Endothelial cell (in vitro differentiated cells): ENCODE results near the gene TCF20. TPM values are rescaled to one million over a fixed set of nuclear protein-coding genes. Genes with fewer than 3 reads are reported as not detected.

Experiments used
- DNase-seq: peaks from one replicate; pipeline ENCODE4 v3.0.0; 2021; ENCODE audit warnings: low spot score
- H3K27ac Mint-ChIP-seq: one replicate; pipeline ENCODE4 v1.8.0; 2021; ENCODE audit warnings: mixed read lengths, inconsistent platforms; ENCODE audit not compliant: unreplicated experiment
- H3K27me3 Mint-ChIP-seq: one replicate; pipeline ENCODE4 v1.8.0; 2021; ENCODE audit warnings: mild to moderate bottlenecking, moderate library complexity, mixed read lengths, inconsistent platforms; ENCODE audit not compliant: unreplicated experiment
- H3K36me3 Mint-ChIP-seq: one replicate; pipeline ENCODE4 v1.8.0; 2021; ENCODE audit warnings: mild to moderate bottlenecking, low read depth, mixed read lengths, inconsistent platforms; ENCODE audit not compliant: unreplicated experiment
- H3K4me1 Mint-ChIP-seq: one replicate; pipeline ENCODE4 v1.8.0; 2021; ENCODE audit warnings: mild to moderate bottlenecking, mixed read lengths, inconsistent platforms; ENCODE audit not compliant: unreplicated experiment
- H3K4me3 Mint-ChIP-seq: one replicate; pipeline ENCODE4 v1.8.0; 2021; ENCODE audit warnings: mild to moderate bottlenecking, mixed read lengths, inconsistent platforms; ENCODE audit not compliant: unreplicated experiment
- H3K9me3 Mint-ChIP-seq: one replicate; pipeline ENCODE4 v1.8.0; 2021; ENCODE audit warnings: mixed read lengths, inconsistent platforms; ENCODE audit not compliant: unreplicated experiment
- total RNA-seq: library from RNA; stranded (reverse); fragmentation: NEBNext Ultra II Directional; extraction: Animal tissue kit (Norgen Biotek cat#: 25700); gene quantifications from one replicate; pipeline ENCODE4 v1.2.1, GENCODE V29; 2021; ENCODE audit not compliant: unreplicated experiment
- TF ChIP-seq, protein P1 (sequence below): fragments of 200-600 bp; sonication (generic); IDR thresholded peaks from one replicate; pipeline ENCODE4 v1.5.0; 2021; ENCODE audit warnings: antibody characterized with exemption; ENCODE audit not compliant: unreplicated experiment

Gene TCF20
- total RNA-seq, 1 donor from 2014 or later, result 63.6 TPM

DNA sequence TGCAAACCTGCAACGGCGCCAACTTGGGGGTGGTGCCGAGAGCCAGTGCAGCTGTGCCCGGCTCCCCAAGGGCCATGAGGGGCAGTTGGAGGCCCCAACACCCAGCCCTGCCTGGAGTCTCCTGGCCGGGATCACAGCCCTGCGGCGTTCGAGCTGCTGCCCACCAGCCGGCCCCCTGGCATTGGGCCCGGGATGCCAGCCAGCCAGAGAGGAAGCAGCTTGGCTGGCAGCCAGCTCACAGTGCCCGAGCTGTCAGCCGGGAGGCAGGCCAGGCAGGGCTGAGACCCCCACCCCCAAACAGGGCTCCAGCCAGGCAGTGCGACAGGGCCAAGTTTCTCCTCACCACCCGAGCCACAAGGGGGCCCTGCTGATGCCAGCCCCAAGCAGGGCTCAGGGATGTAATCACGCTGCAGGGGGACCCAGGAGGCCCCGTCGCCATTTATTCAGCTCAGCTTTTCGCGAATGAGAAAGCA lies 26.0 kb upstream of the TCF20 start:
- Mint-ChIP-seq H3K27me3 (peaks cover 12% of the 10 kb centered on the region), H3K36me3 (no peaks in the 10 kb centered on the region), H3K27ac (no peak overlapping the region), H3K4me1 (peaks cover 16% of the 10 kb centered on the region), H3K4me3 (no peak overlapping the region), H3K9me3 (no peaks in the 10 kb centered on the region)
- DNase-seq, result no peak
- TF ChIP-seq, protein P1, sequence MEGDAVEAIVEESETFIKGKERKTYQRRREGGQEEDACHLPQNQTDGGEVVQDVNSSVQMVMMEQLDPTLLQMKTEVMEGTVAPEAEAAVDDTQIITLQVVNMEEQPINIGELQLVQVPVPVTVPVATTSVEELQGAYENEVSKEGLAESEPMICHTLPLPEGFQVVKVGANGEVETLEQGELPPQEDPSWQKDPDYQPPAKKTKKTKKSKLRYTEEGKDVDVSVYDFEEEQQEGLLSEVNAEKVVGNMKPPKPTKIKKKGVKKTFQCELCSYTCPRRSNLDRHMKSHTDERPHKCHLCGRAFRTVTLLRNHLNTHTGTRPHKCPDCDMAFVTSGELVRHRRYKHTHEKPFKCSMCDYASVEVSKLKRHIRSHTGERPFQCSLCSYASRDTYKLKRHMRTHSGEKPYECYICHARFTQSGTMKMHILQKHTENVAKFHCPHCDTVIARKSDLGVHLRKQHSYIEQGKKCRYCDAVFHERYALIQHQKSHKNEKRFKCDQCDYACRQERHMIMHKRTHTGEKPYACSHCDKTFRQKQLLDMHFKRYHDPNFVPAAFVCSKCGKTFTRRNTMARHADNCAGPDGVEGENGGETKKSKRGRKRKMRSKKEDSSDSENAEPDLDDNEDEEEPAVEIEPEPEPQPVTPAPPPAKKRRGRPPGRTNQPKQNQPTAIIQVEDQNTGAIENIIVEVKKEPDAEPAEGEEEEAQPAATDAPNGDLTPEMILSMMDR, result no peak

DNA sequence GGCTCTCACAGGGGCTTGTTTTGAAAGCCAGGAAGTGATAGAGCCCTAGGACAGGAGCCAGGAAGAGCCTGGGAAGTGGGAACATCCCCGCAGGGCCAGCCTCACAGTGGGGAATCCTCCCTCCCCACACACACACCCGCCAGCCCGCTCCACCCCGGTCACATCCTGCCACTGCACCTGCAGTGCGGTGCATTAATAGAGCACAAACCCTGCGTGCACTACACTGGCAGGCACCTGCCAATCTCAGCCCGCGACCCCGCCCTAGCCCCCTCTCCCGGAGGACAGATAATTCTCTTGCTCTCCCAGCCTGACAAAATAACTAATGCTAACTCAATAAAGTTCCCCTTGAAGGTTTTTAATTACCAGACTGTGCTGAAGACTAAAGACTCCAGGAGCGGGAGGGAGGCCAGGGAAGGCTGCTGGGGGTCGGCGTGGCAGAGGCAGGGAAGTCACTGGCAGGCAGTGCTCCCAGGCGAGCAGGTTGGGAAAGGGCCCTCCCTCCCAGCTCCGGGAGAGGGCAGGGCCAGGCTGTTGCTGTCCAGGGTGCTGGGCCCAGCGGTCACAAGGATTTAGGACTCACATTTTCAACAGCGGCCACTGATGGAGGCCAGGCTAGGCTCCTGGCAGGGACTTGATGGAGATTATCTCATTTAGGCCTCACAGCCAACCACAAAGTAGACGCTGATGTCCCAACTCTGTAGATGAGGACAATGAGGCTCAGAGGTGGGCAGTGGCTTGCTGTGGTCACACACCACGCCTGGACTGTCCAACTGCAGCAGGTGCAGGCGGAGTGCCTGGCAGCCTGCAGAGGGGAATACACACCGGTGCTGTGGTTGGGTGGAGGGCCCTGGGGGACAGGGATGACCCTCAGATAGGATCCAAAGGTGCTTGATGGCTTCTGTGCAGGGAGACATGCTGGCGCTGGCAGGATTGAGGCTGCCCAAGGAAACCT lies 23.9 kb upstream of the TCF20 start:
- Mint-ChIP-seq H3K27me3 (peaks cover 4% of the 10 kb centered on the region), H3K36me3 (no peaks in the 10 kb centered on the region), H3K9me3 (no peaks in the 10 kb centered on the region), H3K4me3 (no peak overlapping the region), H3K27ac (no peak overlapping the region), H3K4me1 (peaks cover 4% of the 10 kb centered on the region)
- DNase-seq, result peak; percentile 85
- TF ChIP-seq, protein P1, result no peak

DNA sequence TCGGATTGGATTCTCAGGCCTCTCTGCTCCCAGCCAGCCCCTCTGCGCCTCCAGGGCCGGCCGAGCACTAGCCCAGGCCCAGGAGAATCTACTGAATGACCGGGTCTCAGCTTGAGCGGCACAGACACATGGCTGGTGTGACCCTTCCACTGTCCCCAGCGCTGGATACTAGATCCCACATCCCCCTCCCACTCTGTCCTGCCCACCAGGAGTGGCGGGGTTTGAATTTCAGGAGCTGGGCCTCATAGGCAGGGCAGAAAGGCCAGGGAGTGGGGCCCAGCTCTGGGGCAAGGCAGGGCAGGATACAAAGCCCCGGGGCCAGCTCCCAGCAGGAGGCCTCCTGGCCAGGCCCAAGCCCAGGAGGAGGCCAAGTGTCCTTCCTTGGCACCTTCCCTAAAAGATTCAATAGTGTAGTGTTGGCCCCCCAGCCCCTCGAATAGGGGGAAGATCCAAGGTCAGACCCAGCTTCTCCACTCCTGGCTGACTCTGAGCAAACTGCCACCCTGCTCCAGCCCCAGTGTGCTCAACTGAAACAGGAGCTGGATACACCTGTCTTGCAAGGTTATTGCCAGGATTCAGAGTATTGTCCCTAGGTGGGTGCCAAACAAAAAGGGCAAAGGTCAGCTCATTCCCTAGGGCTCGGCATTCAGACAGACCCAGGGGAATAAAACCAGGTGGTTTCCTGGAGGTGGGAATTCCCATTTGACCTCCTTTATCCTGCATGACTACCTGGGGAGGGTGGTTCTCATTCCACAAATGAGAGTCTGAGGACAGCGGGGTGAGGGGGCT lies 22.5 kb upstream of the TCF20 start:
- no peaks in the 10 kb centered on the region for H3K36me3 Mint-ChIP-seq

DNA sequence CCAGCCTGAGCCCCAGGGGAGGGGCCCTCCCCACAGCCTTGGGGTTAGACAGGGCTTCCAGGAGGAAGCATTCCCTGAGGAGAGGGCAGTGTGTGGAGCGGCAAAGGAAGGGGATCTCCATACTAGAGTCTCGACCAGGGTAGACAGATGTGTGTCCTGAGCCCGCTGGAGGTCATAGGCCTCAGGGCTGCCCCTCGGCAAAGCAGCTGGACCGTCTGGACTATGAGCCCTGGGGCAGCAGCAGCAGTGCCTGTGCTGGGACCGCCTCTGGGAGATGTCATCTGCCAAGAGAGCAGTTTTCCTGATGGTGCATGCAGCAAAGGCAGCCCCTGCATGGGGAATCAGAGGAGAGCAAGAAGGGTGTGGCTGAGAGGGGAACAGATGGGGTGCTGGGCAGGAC lies 20.8 kb upstream of the TCF20 start:
- peaks cover 4% of the 10 kb centered on the region for H3K4me1 Mint-ChIP-seq

More for the DNA sequence above, 22.5 kb upstream of the TCF20 start:
- H3K4me1 Mint-ChIP-seq, result peaks cover 4% of the 10 kb centered on the region
- TF ChIP-seq, protein P1, result no peak
- no peak overlapping the region for H3K27ac Mint-ChIP-seq
- H3K27me3 Mint-ChIP-seq, result peaks cover 5% of the 10 kb centered on the region
- no peaks in the 10 kb centered on the region for H3K9me3 Mint-ChIP-seq
- DNase-seq, result no peak
- no peak overlapping the region for H3K4me3 Mint-ChIP-seq

More for the DNA sequence above, 20.8 kb upstream of the TCF20 start:
- Mint-ChIP-seq H3K36me3 (no peaks in the 10 kb centered on the region), H3K4me3 (no peak overlapping the region), H3K27ac (no peak overlapping the region), H3K9me3 (no peaks in the 10 kb centered on the region), H3K27me3 (peaks cover 5% of the 10 kb centered on the region)
- no peak for DNase-seq
- TF ChIP-seq, protein P1, result no peak
